ENCODE measurements around the gene ANTXR1. TPM values are rescaled to one million over a fixed set of nuclear protein-coding genes. Genes with fewer than 3 reads are reported as not detected.

ANTXR1 gene
- total RNA-seq, 4 donors from 2014 or later, result 53.7 to 69.0 (median 59.3) TPM

DNA sequence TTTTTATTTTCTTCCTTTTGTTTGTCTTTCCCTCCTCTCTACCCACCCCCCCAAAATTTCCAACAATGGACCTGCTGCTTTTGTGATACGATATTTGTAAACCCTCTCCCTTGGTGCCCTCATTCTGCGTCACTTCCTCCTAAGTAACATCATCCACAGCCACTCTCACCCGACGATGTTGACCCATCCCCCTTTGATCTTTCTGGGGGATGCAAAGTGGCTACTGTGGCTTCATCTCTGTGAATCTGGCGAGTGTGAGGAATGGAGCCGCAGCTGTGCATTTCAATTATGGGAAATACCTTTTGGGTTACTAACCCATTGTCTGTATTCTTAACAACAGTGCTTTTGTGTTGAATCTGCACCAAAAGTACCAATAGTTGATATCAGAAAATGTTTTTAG is 19.4 kb downstream of the ANTXR1 start:
- Histone ChIP-seq H3K4me3 (no peak overlapping the region), H3K4me1 (peaks cover 0 to 48% (median 19%) of the 10 kb centered on the region in 4 donors), H3K9me3 (peaks cover 0 to 3% (median 0%) of the 10 kb centered on the region in 4 donors), H3K36me3 (no peaks in the 10 kb centered on the region), H3K27ac (peak overlapping the region in 2 of 4 donors; percentile 66 to 77), H3K27me3 (no peaks in the 10 kb centered on the region)
- no peak for TF ChIP-seq POLR2A (IDR thresholded peaks at IDR 0.05)
- TF ChIP-seq EP300 (IDR thresholded peaks at IDR 0.05), result no peak
- TF ChIP-seq, protein P1, sequence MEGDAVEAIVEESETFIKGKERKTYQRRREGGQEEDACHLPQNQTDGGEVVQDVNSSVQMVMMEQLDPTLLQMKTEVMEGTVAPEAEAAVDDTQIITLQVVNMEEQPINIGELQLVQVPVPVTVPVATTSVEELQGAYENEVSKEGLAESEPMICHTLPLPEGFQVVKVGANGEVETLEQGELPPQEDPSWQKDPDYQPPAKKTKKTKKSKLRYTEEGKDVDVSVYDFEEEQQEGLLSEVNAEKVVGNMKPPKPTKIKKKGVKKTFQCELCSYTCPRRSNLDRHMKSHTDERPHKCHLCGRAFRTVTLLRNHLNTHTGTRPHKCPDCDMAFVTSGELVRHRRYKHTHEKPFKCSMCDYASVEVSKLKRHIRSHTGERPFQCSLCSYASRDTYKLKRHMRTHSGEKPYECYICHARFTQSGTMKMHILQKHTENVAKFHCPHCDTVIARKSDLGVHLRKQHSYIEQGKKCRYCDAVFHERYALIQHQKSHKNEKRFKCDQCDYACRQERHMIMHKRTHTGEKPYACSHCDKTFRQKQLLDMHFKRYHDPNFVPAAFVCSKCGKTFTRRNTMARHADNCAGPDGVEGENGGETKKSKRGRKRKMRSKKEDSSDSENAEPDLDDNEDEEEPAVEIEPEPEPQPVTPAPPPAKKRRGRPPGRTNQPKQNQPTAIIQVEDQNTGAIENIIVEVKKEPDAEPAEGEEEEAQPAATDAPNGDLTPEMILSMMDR (IDR thresholded peaks at IDR 0.05), result no peak
- WGBS, 2 donors, result 42 to 54% methylated on average over 6 of the region's 6 CpGs
- no peak for DNase-seq (ENCODE audit: low spot score in 2 of 2)

DNA sequence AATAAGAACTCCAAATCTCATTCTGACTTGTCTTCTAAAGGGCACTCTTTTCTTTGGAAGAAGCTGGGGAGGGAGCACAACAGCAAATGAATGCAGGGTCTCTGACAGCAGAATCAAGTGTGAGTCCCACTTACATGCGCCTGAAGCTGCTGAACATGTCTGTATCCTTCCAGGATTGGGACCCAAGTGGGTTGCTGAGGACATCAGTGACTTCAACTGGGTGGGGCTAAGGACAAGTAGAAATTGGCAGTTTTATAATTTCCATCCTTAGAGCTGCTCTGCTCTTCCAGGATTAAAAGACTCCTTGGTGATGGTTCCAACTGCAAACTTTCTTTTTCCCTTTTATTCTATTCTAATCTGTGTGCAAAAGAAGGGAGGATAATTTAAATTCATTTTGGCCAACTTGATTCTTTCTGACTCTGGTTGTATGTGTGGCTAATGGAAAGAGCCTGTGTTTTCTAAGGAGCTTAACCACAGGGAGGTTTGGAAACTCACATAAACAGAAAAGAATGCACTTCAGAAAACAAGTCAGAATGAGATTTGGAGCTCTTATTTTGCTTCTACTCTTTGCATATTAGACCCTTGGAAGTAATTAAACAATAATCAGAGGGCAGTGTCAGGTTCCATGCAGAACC is 20.6 kb downstream of the ANTXR1 start:
- Histone ChIP-seq H3K27me3 (no peaks in the 10 kb centered on the region), H3K36me3 (no peaks in the 10 kb centered on the region), H3K4me1 (peaks cover 0 to 48% (median 19%) of the 10 kb centered on the region in 4 donors), H3K4me3 (no peak overlapping the region), H3K9me3 (no peaks in the 10 kb centered on the region), H3K27ac (peak overlapping the region in 3 of 4 donors; percentile 15 to 72 (median 54))
- TF ChIP-seq EP300 (IDR thresholded peaks at IDR 0.05), result no peak
- TF ChIP-seq, protein P1 (IDR thresholded peaks at IDR 0.05), result no peak
- no peak for TF ChIP-seq POLR2A (IDR thresholded peaks at IDR 0.05)
- no peak for DNase-seq (ENCODE audit: low spot score in 2 of 2)
- 77 to 94% methylated on average over 1 of the region's 1 CpG for WGBS, 2 donors

DNA sequence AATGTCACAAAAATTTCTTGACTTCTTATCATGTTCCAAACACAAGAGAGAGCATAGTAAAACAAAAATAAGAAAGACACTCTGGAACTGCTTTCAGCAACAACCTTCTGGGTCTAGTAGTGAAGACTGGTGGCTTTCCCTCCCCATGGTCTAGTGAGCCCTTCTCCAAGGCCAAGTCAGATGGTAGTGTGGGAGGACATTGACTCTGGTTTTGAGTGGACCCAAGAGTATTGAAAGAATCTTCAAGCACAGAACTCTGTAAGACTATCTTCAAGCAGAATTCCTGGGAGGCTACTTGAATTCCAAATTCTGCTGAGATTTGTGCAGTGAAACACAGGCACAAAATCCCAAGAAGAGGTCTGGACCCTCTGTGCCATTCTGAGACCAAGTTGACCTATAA is 21.1 kb downstream of the ANTXR1 start:
- TF ChIP-seq POLR2A (IDR thresholded peaks at IDR 0.05) (no peak), EP300 (IDR thresholded peaks at IDR 0.05) (no peak)
- TF ChIP-seq, protein P1 (IDR thresholded peaks at IDR 0.05), result no peak
- Histone ChIP-seq H3K27ac (peak overlapping the region in 2 of 4 donors; percentile 54 to 72), H3K36me3 (no peaks in the 10 kb centered on the region), H3K9me3 (no peaks in the 10 kb centered on the region), H3K27me3 (no peaks in the 10 kb centered on the region), H3K4me1 (peaks cover 0 to 48% (median 19%) of the 10 kb centered on the region in 4 donors), H3K4me3 (no peak overlapping the region)
- DNase-seq (ENCODE audit: low spot score in 2 of 2), result no peak

DNA sequence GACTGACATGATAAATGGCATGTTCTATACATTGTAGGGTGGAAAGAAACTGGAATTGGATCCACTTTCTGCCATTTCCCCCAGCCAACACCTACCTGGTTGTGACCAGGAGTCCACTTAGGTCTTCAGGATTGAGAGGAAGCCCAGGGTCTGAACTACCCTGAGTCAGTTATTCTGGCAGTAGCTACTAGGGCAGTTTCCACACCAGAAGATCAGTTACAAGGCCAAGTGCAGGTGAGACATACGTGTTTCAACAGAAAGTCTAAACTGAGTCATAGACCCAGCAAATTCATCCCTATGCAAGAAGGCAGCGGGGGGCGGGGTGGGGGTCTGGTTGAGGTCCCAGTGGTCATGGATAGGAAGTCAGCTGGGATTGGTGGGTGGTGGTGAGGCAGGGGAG is 21.9 kb downstream of the ANTXR1 start:
- no peaks in the 10 kb centered on the region for H3K27me3 ChIP-seq
- H3K9me3 ChIP-seq, result no peaks in the 10 kb centered on the region
- no peak for DNase-seq (ENCODE audit: low spot score in 2 of 2)
- peak overlapping the region in 1 of 4 donors; percentile 72 for H3K27ac ChIP-seq
- TF ChIP-seq POLR2A (IDR thresholded peaks at IDR 0.05) (no peak), EP300 (IDR thresholded peaks at IDR 0.05) (no peak)
- TF ChIP-seq, protein P1 (IDR thresholded peaks at IDR 0.05), result no peak
- H3K4me1 ChIP-seq, result peaks cover 0 to 49% (median 20%) of the 10 kb centered on the region in 4 donors
- H3K36me3 ChIP-seq, result no peaks in the 10 kb centered on the region
- H3K4me3 ChIP-seq, result no peak overlapping the region
- 93 to 94% methylated on average over 3 of the region's 3 CpGs for WGBS, 2 donors

DNA sequence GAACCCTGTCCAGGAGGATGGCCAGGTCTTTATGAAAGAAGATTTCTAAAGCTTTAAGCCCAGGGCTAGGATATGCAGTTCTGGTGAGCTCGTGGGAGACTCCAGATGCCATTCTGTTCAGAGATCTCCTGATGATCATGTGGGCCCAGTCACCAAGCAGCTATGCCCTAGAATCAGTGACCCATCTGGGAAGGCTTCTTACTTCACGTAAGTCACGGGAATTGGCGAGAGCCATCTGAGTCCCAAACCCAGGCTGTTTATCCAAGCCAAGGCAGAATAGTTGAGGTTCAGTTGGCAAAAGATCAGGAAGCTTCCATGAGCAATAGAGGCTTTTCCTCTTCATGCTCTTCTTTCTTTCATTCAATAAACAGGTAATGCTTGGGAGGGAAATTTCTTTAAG is 23.9 kb downstream of the ANTXR1 start:
- no peak for DNase-seq (ENCODE audit: low spot score in 2 of 2)
- H3K27ac ChIP-seq, result no peak overlapping the region
- no peaks in the 10 kb centered on the region for H3K9me3 ChIP-seq
- H3K4me3 ChIP-seq, result no peak overlapping the region
- H3K36me3 ChIP-seq, result no peaks in the 10 kb centered on the region
- TF ChIP-seq POLR2A (IDR thresholded peaks at IDR 0.05) (no peak), EP300 (IDR thresholded peaks at IDR 0.05) (no peak)
- TF ChIP-seq, protein P1 (IDR thresholded peaks at IDR 0.05), result no peak
- WGBS, 2 donors, result 93% methylated on average over 4 of the region's 4 CpGs
- no peaks in the 10 kb centered on the region for H3K27me3 ChIP-seq
- peaks cover 0 to 51% (median 25%) of the 10 kb centered on the region in 4 donors for H3K4me1 ChIP-seq
